Heart left ventricle (tissue), 13 donors: ENCODE measurements around the gene WDR36.

ENCODE experiments used
- POLR2A ChIP-seq, 2 donors: fragments of 450-650 bp; IDR thresholded peaks; one replicate each; pipeline ENCODE4 v1.6.1; 2017; ENCODE audit warnings: antibody characterized with exemption in 2 of 2, mild to moderate bottlenecking in 2 of 2, moderate library complexity in 2 of 2
- TF ChIP-seq, protein P1 (sequence below), 12 donors: fragments of 200-600 bp; sonication (generic) in 4 of 12; IDR thresholded peaks; one replicate each; pipeline versions ENCODE4 v1.5.0 to v1.8.0; 2018 to 2022; ENCODE audit warnings: antibody characterized with exemption in 12 of 12, mild to moderate bottlenecking in 5 of 12
- donor health status: ischemic (EF 13 %, LVEDD 7.1; RV severe dilation, severe dysfunction).
- donor health status: DM: no; HTN: yes; CAD: no.
- donor health status: DM: no; HTN: no; CAD: no.
- donor health status: ischemic (EF 25% LVEDD 6.9; RV normal size, moderate dysfunction).
- donor health status: ischemic (EF 25% LVEDD 5.7; RV mildly dilated, moderate dysfunction).
- donor health status: ischemic (EF 35%, LVEDD 5.7; RV mildly dilated, moderate dysfunction).
- donor health status: nonischemic (EF 11% LVEDD 7.7; RV severe dilation, severe dysfunction).
- donor health status: DM: yes; HTN: yes; CAD: no.
- donor health status: PGD.
- donor health status: ischemic (EF 29% LVEDD 5.4; RV normal size, mild dysfunction).
- donor health status: nonischemic (EF 23%, LVEDD 6.1; RV moderate dilation, normal function).

DNA sequence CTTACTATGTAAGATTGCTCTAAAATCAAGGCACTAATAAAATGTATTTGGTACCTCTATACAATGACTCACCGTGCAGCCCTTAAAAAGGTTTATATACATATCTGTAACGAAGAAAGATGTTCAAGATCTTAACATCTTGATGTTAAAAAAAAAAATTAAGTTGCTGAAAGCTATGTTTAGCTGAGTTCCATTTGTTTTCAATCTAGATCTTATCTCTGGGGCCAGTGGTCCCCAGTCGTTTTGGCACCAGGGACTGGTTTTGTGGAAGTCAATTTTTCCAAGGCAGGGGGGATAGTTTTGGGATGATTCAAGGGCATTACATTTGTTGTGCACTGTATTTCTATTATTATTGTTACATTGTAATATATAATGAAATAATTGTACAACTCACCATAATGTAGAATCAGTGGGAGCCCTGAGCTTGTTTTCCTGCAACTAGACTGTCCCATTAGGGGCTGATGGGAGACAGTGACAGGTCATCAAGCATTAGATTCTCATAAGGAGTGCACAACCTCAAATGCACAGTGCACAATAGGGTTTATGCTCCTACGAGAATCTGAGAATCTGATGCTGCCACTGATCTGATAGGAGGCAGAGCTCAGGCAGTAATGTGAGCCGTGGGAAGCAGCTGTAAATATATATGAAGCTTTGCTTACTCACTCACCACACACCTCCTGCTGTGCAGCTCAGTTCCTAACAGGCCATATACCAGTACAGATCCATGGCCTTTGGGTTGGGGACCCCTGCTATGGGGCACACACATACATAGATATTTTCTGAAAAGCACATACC is 48.2 kb upstream of the WDR36 start:
- TF ChIP-seq POLR2A (IDR thresholded peaks at IDR 0.05): no peak
- TF ChIP-seq, protein P1, sequence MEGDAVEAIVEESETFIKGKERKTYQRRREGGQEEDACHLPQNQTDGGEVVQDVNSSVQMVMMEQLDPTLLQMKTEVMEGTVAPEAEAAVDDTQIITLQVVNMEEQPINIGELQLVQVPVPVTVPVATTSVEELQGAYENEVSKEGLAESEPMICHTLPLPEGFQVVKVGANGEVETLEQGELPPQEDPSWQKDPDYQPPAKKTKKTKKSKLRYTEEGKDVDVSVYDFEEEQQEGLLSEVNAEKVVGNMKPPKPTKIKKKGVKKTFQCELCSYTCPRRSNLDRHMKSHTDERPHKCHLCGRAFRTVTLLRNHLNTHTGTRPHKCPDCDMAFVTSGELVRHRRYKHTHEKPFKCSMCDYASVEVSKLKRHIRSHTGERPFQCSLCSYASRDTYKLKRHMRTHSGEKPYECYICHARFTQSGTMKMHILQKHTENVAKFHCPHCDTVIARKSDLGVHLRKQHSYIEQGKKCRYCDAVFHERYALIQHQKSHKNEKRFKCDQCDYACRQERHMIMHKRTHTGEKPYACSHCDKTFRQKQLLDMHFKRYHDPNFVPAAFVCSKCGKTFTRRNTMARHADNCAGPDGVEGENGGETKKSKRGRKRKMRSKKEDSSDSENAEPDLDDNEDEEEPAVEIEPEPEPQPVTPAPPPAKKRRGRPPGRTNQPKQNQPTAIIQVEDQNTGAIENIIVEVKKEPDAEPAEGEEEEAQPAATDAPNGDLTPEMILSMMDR (IDR thresholded peaks at IDR 0.05): no peak
